ENCODE data around the gene ZDHHC14. TPM values are rescaled to one million over a fixed set of nuclear protein-coding genes. Genes with fewer than 3 reads are reported as not detected.

Gene ZDHHC14
- total RNA-seq, 1 experiment from 2014 or later: 1.7 TPM

DNA sequence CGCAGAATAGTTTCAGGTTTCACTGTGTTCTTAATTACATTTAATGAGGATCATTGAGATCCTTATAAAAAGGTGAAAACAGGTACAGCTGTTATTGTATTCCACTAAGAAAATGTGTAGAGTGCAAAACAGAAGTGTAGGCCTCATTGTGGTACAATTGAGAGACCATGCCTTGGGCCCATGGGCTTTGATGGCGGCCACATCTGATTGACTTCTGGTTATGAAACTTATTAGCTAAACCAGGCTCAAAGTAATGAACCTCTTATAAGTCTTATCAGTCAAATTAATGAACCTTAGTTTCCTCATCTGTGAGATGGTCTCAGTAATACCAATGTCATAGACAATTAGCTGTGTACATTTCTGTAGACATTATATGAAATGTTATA lies 148.7 kb downstream of the ZDHHC14 start:
- H4K8ac ChIP-seq (replicated peaks; ENCODE audit: insufficient read length, low read depth, low read length): no peak overlapping the region
- no peaks in the 10 kb centered on the region for H3K79me1 ChIP-seq (ENCODE audit: insufficient read depth, low read depth, low read length, poor library complexity, severe bottlenecking)
- H3K9me3 ChIP-seq (ENCODE audit: control insufficient read depth, low read depth, low read length): no peaks in the 10 kb centered on the region
- H3K4ac ChIP-seq (ENCODE audit: low read depth, low read length): no peak overlapping the region
- H2AFZ ChIP-seq (ENCODE audit: low read length): no peak overlapping the region
- H4K91ac ChIP-seq (ENCODE audit: insufficient read length, low read depth, low read length): no peak overlapping the region
- TF ChIP-seq, protein P1, sequence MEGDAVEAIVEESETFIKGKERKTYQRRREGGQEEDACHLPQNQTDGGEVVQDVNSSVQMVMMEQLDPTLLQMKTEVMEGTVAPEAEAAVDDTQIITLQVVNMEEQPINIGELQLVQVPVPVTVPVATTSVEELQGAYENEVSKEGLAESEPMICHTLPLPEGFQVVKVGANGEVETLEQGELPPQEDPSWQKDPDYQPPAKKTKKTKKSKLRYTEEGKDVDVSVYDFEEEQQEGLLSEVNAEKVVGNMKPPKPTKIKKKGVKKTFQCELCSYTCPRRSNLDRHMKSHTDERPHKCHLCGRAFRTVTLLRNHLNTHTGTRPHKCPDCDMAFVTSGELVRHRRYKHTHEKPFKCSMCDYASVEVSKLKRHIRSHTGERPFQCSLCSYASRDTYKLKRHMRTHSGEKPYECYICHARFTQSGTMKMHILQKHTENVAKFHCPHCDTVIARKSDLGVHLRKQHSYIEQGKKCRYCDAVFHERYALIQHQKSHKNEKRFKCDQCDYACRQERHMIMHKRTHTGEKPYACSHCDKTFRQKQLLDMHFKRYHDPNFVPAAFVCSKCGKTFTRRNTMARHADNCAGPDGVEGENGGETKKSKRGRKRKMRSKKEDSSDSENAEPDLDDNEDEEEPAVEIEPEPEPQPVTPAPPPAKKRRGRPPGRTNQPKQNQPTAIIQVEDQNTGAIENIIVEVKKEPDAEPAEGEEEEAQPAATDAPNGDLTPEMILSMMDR (conservative IDR thresholded peaks at IDR 0.05): no peak
- H3K4me1 ChIP-seq (ENCODE audit: insufficient read depth, low read length): peaks cover 12% of the 10 kb centered on the region; the same call in 1 of the 2 replicates
- H3K4me3 Mint-ChIP-seq: no peak overlapping the region
- H4K20me1 ChIP-seq (ENCODE audit: control insufficient read depth, insufficient read depth, insufficient read length): no peaks in the 10 kb centered on the region
- H2BK12ac ChIP-seq (ENCODE audit: insufficient read length, low read depth, low read length): no peak overlapping the region
- H3K56ac ChIP-seq (ENCODE audit: insufficient read length, low read depth, low read length): no peak overlapping the region
- H4K5ac ChIP-seq (ENCODE audit: insufficient read length, low read depth, low read length): no peak overlapping the region
- H3K4me1 Mint-ChIP-seq: peaks cover 36 to 39% of the 10 kb centered on the region in 2 experiments
- no peak overlapping the region for H2BK15ac ChIP-seq (ENCODE audit: low read depth, low read length)
- no peak overlapping the region for H3K23ac ChIP-seq (ENCODE audit: insufficient read length, low read depth, low read length)
- H3K23me2 ChIP-seq (ENCODE audit: insufficient read length, low read depth, low read length, poor library complexity, severe bottlenecking): no peaks in the 10 kb centered on the region
- H3K9me3 Mint-ChIP-seq: peaks cover 0 to under 1% of the 10 kb centered on the region in 2 experiments; a peak in 1 of 5 replicates
- H3K14ac ChIP-seq (ENCODE audit: insufficient read depth, low read length): no peak overlapping the region
- no peak overlapping the region for H3K18ac ChIP-seq (ENCODE audit: insufficient read length, low read depth, low read length)
- H3K9ac ChIP-seq (ENCODE audit: extremely low read depth, insufficient read length, low read length): no peak overlapping the region
- no peak overlapping the region for H3K27ac Mint-ChIP-seq
- H3K79me2 ChIP-seq (ENCODE audit: insufficient read depth, low read length): no peaks in the 10 kb centered on the region
- WGBS (ENCODE audit: extremely low coverage, insufficient read length, low lambda C conversion rate): no CpG with 5 or more reads among the region's 2 CpGs
- H3K27me3 Mint-ChIP-seq (ENCODE audit: low read depth): peaks cover 5% of the 10 kb centered on the region
- DNase-seq: no peak
- no peaks in the 10 kb centered on the region for H3K27me3 ChIP-seq (ENCODE audit: insufficient read depth, low read length)
- no peaks in the 10 kb centered on the region for H3K36me3 Mint-ChIP-seq (ENCODE audit: insufficient read depth in 1 of 3, low read depth in 3 of 3)
- no peak overlapping the region for H2BK5ac ChIP-seq (ENCODE audit: insufficient read length, low read length)
- no peak overlapping the region for H2BK20ac ChIP-seq (ENCODE audit: low read depth, low read length, poor library complexity, severe bottlenecking)
- H3K4me2 ChIP-seq (ENCODE audit: insufficient read depth, insufficient read length, low read length): no peak overlapping the region
- H3T11ph ChIP-seq (ENCODE audit: low read length): no peak overlapping the region
- no peak overlapping the region for H2BK120ac ChIP-seq (ENCODE audit: low read depth, low read length, poor library complexity, severe bottlenecking)
- H2AK5ac ChIP-seq (ENCODE audit: insufficient read length, low read length): no peak overlapping the region
- H3K27ac ChIP-seq (ENCODE audit: insufficient read length, low read depth, low read length): no peak overlapping the region

Data from H9 (cell line).